22Rv1 (cell line): ENCODE measurements around the gene LHX3.

Experiments
- H3K27ac ChIP-seq: fragments of 450-650 bp; 2 replicates; pipeline ENCODE4 v1.5.1; 2017
- CTCF ChIP-seq: fragments of 450-650 bp; IDR thresholded peaks from 2 replicates; pipeline ENCODE4 v1.5.1; 2017; ENCODE audit warnings: mild to moderate bottlenecking
- ZFX ChIP-seq: fragments of 450-650 bp; IDR thresholded peaks from 2 replicates; pipeline ENCODE4 v1.6.1; 2017; ENCODE audit warnings: antibody characterized with exemption, borderline replicate concordance

LHX3 gene

GRCh38 chr9:136192289-136193126 lies 12.4 kb downstream of the LHX3 start:
- H3K27ac ChIP-seq, result no peak overlapping the region
- no peak for TF ChIP-seq CTCF
- no peak for TF ChIP-seq ZFX

- no peak for TF ChIP-seq ZFX
Observed at GRCh38 chr9:136191960-136192286, 13.0 kb downstream of the LHX3 start.

GRCh38 chr9:136191099-136191959 lies 13.6 kb downstream of the LHX3 start:
- TF ChIP-seq ZFX, result no peak
- TF ChIP-seq CTCF, result no peak
- H3K27ac ChIP-seq, result no peak overlapping the region

More at GRCh38 chr9:136191960-136192286, 13.0 kb downstream of the LHX3 start:
- no peak overlapping the region for H3K27ac ChIP-seq

GRCh38 chr9:136190656-136191055 lies 14.3 kb downstream of the LHX3 start:
- TF ChIP-seq ZFX (no peak), CTCF (no peak)
- H3K27ac ChIP-seq, result no peak overlapping the region

- no peak overlapping the region for H3K27ac ChIP-seq
- no peak for TF ChIP-seq CTCF
- TF ChIP-seq ZFX, result no peak
Observed at GRCh38 chr9:136190237-136190601, 14.7 kb downstream of the LHX3 start.

GRCh38 chr9:136189394-136190236 lies 15.3 kb downstream of the LHX3 start:
- no peak overlapping the region for H3K27ac ChIP-seq
- TF ChIP-seq ZFX (no peak), CTCF (no peak)
